Activated naive CD4-positive, alpha-beta T cell treated with anti-CD3 and anti-CD28 coated beads, Interleukin-2, amount 50 U/mL, for 24 hours (primary cell): ENCODE measurements around the gene FHIT.

ENCODE experiments used
- H3K27ac Mint-ChIP-seq: one replicate; pipeline ENCODE4 v1.8.0; 2021; ENCODE audit warnings: mild to moderate bottlenecking, mixed read lengths
- H3K27me3 Mint-ChIP-seq: one replicate; pipeline ENCODE4 v1.8.0; 2021; ENCODE audit warnings: mixed read lengths
- H3K36me3 Mint-ChIP-seq: one replicate; pipeline ENCODE4 v1.8.0; 2021; ENCODE audit warnings: mixed read lengths
- H3K4me1 Mint-ChIP-seq: one replicate; pipeline ENCODE4 v1.8.0; 2021; ENCODE audit warnings: mixed read lengths
- H3K4me3 Mint-ChIP-seq: one replicate; pipeline ENCODE4 v1.8.0; 2021; ENCODE audit warnings: mild to moderate bottlenecking, mixed read lengths
- H3K9me3 Mint-ChIP-seq: one replicate; pipeline ENCODE4 v1.8.0; 2021; ENCODE audit warnings: mixed read lengths

FHIT gene

GRCh38 chr3:59749291-59749690 is 1502.0 kb downstream of the FHIT start:
- peaks cover 53% of the 10 kb centered on the region for H3K36me3 Mint-ChIP-seq
- H3K27ac Mint-ChIP-seq = no peak overlapping the region

DNA sequence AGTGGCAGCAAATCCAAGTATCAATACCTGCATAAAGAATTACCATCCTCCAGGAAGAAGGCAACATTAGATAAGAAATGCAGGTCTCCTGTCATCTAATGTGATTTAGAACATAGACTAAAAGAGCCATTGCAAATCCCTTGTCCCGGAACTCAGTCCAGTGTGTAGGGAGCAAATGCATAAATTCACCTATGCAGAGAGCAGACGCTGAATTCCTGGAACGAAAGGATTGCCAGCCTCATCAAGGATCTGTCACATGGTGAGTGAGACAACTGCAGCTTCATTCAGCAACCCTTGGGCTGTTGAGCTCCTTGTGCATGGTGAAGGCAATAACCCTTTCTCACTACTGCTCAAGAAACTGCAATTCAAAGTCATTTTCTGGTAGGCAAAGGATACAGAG is 1504.7 kb downstream of the FHIT start:
- H3K4me3 Mint-ChIP-seq = no peak overlapping the region
- no peak overlapping the region for H3K27ac Mint-ChIP-seq
- H3K36me3 Mint-ChIP-seq = peaks cover 50% of the 10 kb centered on the region
- peaks cover 16% of the 10 kb centered on the region for H3K4me1 Mint-ChIP-seq
- peaks cover 6% of the 10 kb centered on the region for H3K9me3 Mint-ChIP-seq
- no peaks in the 10 kb centered on the region for H3K27me3 Mint-ChIP-seq

More at GRCh38 chr3:59749291-59749690, 1502.0 kb downstream of the FHIT start:
- no peaks in the 10 kb centered on the region for H3K9me3 Mint-ChIP-seq
- no peak overlapping the region for H3K4me3 Mint-ChIP-seq
- H3K4me1 Mint-ChIP-seq = peaks cover 36% of the 10 kb centered on the region
- H3K27me3 Mint-ChIP-seq = no peaks in the 10 kb centered on the region

- Mint-ChIP-seq H3K4me3 (no peak overlapping the region), H3K36me3 (peaks cover 6% of the 10 kb centered on the region), H3K9me3 (peaks cover 7% of the 10 kb centered on the region), H3K27me3 (no peaks in the 10 kb centered on the region), H3K4me1 (peaks cover 23% of the 10 kb centered on the region), H3K27ac (no peak overlapping the region)
These were observed 1514.0 kb downstream of the FHIT start for GRCh38 chr3:59737241-59737640.

- Mint-ChIP-seq H3K27ac (no peak overlapping the region), H3K9me3 (no peaks in the 10 kb centered on the region), H3K4me3 (no peak overlapping the region), H3K27me3 (no peaks in the 10 kb centered on the region), H3K36me3 (peaks cover 1% of the 10 kb centered on the region), H3K4me1 (peaks cover 34% of the 10 kb centered on the region)
These were observed 1517.2 kb downstream of the FHIT start for GRCh38 chr3:59734061-59734460.

- H3K4me3 Mint-ChIP-seq = no peak overlapping the region
- peaks cover 1% of the 10 kb centered on the region for H3K36me3 Mint-ChIP-seq
- no peaks in the 10 kb centered on the region for H3K9me3 Mint-ChIP-seq
- H3K27me3 Mint-ChIP-seq = no peaks in the 10 kb centered on the region
- H3K4me1 Mint-ChIP-seq = peaks cover 34% of the 10 kb centered on the region
- no peak overlapping the region for H3K27ac Mint-ChIP-seq
These were observed 1518.0 kb downstream of the FHIT start for GRCh38 chr3:59733041-59733809.

- Mint-ChIP-seq H3K4me3 (peak overlapping the region; percentile 12), H3K9me3 (no peaks in the 10 kb centered on the region), H3K36me3 (peaks cover 1% of the 10 kb centered on the region), H3K27me3 (no peaks in the 10 kb centered on the region), H3K4me1 (peaks cover 40% of the 10 kb centered on the region), H3K27ac (peak overlapping the region; percentile 5)
These were observed 1519.3 kb downstream of the FHIT start for GRCh38 chr3:59731943-59732342.

DNA sequence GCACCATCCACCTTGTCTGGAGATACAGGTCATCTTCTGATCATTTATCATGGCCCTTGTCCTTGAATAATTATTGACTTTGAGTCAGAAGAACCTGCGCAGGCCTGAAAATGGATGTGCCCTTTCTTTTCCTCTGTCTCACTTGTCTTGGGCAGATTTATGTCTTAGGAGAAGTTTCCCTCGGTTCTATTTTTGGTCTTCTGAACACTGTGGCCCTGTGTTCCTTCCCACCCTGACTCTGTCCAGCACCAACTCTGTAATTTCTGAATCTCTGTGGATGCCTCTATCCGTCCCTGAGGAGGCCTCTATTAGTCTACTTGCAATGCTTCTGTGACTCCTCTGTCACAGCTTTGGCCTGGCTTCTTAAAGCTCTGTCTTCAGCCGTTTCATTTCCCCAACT is 1520.7 kb downstream of the FHIT start:
- H3K9me3 Mint-ChIP-seq = peaks cover 5% of the 10 kb centered on the region
- no peaks in the 10 kb centered on the region for H3K27me3 Mint-ChIP-seq
- H3K36me3 Mint-ChIP-seq = peaks cover 1% of the 10 kb centered on the region
- no peak overlapping the region for H3K27ac Mint-ChIP-seq
- H3K4me1 Mint-ChIP-seq = peaks cover 49% of the 10 kb centered on the region
- H3K4me3 Mint-ChIP-seq = no peak overlapping the region

DNA sequence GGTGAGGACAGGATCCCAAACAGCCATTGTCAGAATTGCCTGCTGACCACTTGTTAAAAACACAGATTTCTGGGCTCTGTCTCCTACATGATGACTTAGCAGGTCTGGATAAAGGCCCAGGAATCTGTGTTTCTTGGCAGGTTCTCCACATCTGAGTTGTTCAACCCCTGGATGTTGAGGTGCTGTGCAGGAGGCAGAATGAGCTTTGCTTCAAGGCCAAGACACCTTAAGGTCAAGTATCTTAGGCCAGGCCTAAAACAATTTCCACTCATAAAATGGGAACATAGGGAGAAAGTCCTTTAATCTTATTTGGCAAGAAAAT is 1522.7 kb downstream of the FHIT start:
- H3K4me1 Mint-ChIP-seq = peaks cover 43% of the 10 kb centered on the region
- H3K4me3 Mint-ChIP-seq = no peak overlapping the region
- H3K27ac Mint-ChIP-seq = no peak overlapping the region
- peaks cover 9% of the 10 kb centered on the region for H3K9me3 Mint-ChIP-seq
- peaks cover 6% of the 10 kb centered on the region for H3K36me3 Mint-ChIP-seq
- H3K27me3 Mint-ChIP-seq = no peaks in the 10 kb centered on the region

- no peaks in the 10 kb centered on the region for H3K27me3 Mint-ChIP-seq
- peaks cover 38% of the 10 kb centered on the region for H3K4me1 Mint-ChIP-seq
- no peak overlapping the region for H3K27ac Mint-ChIP-seq
- peaks cover 9% of the 10 kb centered on the region for H3K9me3 Mint-ChIP-seq
- H3K36me3 Mint-ChIP-seq = peaks cover 6% of the 10 kb centered on the region
- no peak overlapping the region for H3K4me3 Mint-ChIP-seq
These were observed 1523.2 kb downstream of the FHIT start for GRCh38 chr3:59727902-59728586.

- Mint-ChIP-seq H3K4me3 (no peak overlapping the region), H3K36me3 (peaks cover 6% of the 10 kb centered on the region), H3K4me1 (peaks cover 21% of the 10 kb centered on the region), H3K9me3 (peaks cover 9% of the 10 kb centered on the region), H3K27me3 (no peaks in the 10 kb centered on the region), H3K27ac (no peak overlapping the region)
These were observed 1525.0 kb downstream of the FHIT start for GRCh38 chr3:59726279-59726678.

GRCh38 chr3:59717679-59718205 is 1533.5 kb downstream of the FHIT start:
- no peaks in the 10 kb centered on the region for H3K27me3 Mint-ChIP-seq
- no peaks in the 10 kb centered on the region for H3K4me1 Mint-ChIP-seq

GRCh38 chr3:59714066-59714465 is 1537.2 kb downstream of the FHIT start:
- Mint-ChIP-seq H3K4me1 (peaks cover 3% of the 10 kb centered on the region), H3K36me3 (peaks cover 11% of the 10 kb centered on the region), H3K27ac (no peak overlapping the region), H3K9me3 (peaks cover 22% of the 10 kb centered on the region), H3K4me3 (no peak overlapping the region), H3K27me3 (no peaks in the 10 kb centered on the region)

More at GRCh38 chr3:59717679-59718205, 1533.5 kb downstream of the FHIT start:
- H3K27ac Mint-ChIP-seq = no peak overlapping the region
- H3K36me3 Mint-ChIP-seq = peaks cover 8% of the 10 kb centered on the region
- peaks cover 18% of the 10 kb centered on the region for H3K9me3 Mint-ChIP-seq
- H3K4me3 Mint-ChIP-seq = no peak overlapping the region

- peaks cover 18% of the 10 kb centered on the region for H3K9me3 Mint-ChIP-seq
- peaks cover 9% of the 10 kb centered on the region for H3K36me3 Mint-ChIP-seq
- peaks cover 3% of the 10 kb centered on the region for H3K4me1 Mint-ChIP-seq
- H3K4me3 Mint-ChIP-seq = no peak overlapping the region
- H3K27ac Mint-ChIP-seq = no peak overlapping the region
- H3K27me3 Mint-ChIP-seq = no peaks in the 10 kb centered on the region
These were observed 1540.7 kb downstream of the FHIT start for GRCh38 chr3:59710554-59710953.

- Mint-ChIP-seq H3K27ac (no peak overlapping the region), H3K27me3 (no peaks in the 10 kb centered on the region), H3K36me3 (peaks cover 7% of the 10 kb centered on the region), H3K4me3 (no peak overlapping the region), H3K9me3 (peaks cover 12% of the 10 kb centered on the region), H3K4me1 (peaks cover 3% of the 10 kb centered on the region)
These were observed 1541.3 kb downstream of the FHIT start for GRCh38 chr3:59709702-59710553.

- H3K27me3 Mint-ChIP-seq = no peaks in the 10 kb centered on the region
- H3K27ac Mint-ChIP-seq = no peak overlapping the region
These were observed 1543.0 kb downstream of the FHIT start for GRCh38 chr3:59708202-59708601.

More at GRCh38 chr3:59708202-59708601, 1543.0 kb downstream of the FHIT start:
- Mint-ChIP-seq H3K9me3 (peaks cover 9% of the 10 kb centered on the region), H3K4me3 (no peak overlapping the region), H3K36me3 (peaks cover 6% of the 10 kb centered on the region), H3K4me1 (peaks cover 3% of the 10 kb centered on the region)
